PC-9 (cell line): ENCODE results near the gene BBX.

Source experiments
- CTCF ChIP-seq: fragments of 200-600 bp; sonication (generic); conservative IDR thresholded peaks from 2 replicates; pipeline ENCODE4 v1.6.1; 2017; ENCODE audit warnings: mixed run types, antibody characterized with exemption, mild to moderate bottlenecking, moderate library complexity
- EZH2 ChIP-seq: fragments of 200-600 bp; sonication (generic); IDR thresholded peaks from 2 replicates; pipeline ENCODE4 v1.8.0; 2017; ENCODE audit warnings: antibody characterized with exemption, low read depth

DNA sequence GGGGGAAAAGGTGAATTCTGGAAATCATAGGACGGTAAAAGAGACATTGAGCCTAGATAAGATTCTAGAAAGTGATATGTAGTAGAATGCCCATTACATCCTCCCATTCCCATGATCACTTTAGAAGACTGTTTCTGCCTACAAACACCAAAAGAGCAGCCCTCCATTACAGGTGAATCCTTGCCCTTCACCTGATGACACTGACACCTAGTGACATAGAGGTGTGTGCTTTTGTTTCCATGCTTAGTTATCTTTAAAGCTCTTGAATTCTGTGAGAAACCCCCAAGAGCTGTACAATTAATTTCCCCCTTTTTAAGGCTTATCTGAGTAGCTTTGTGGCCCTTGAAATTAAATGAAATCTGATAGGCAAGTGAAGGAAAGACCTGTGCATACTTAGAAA lies 8.3 kb upstream of the BBX start:
- no peak for TF ChIP-seq CTCF
- no peak for TF ChIP-seq EZH2
